CD8-positive, alpha-beta memory T cell (primary cell): Measurements from ENCODE around the gene CES5A. TPM values are rescaled to one million over a fixed set of nuclear protein-coding genes. Genes with fewer than 3 reads are reported as not detected.
A peak's percentile ranks its signal among the peaks of the same experiment; 100 is the strongest.
"Not testable (repeated sequence)": the region's sequence is repeated elsewhere in the genome, so short reads cannot be mapped to it uniquely, and the experiment has no call there.

ENCODE experiments used
- CTCF ChIA-PET: fragments of 350-600 bp; sonication (Branson Sonifier 250); formaldehyde crosslinking; loops from one replicate; lab custom pipeline; 2021; ENCODE audit warnings: antibody characterized with exemption; lab: Charles Lee
- POLR2A ChIA-PET: fragments of 350-600 bp; sonication (Branson Sonifier 250); formaldehyde crosslinking; loops from one replicate; lab custom pipeline; 2021; ENCODE audit warnings: antibody characterized with exemption; lab: Charles Lee
- DNase-seq, 5 donors: peaks; one replicate each; pipeline versions ENCODE4 v3.0.0 to v3.0.0-alpha.2; 2020 to 2022; ENCODE audit warnings: mixed read lengths in 1 of 5
- H3K27ac ChIP-seq: one replicate; pipeline ENCODE4 v1.7.0; 2013; ENCODE audit warnings: low read depth, mild to moderate bottlenecking, low read length, moderate library complexity
- H3K27me3 ChIP-seq: 2 replicates; pipeline ENCODE4 v1.7.0; 2013; ENCODE audit warnings: low read length, mild to moderate bottlenecking; ENCODE audit not compliant: insufficient read depth, poor library complexity, severe bottlenecking
- H3K36me3 ChIP-seq: 2 replicates; pipeline ENCODE4 v1.7.0; 2013; ENCODE audit warnings: mild to moderate bottlenecking, low read length, moderate library complexity; ENCODE audit not compliant: insufficient read depth
- H3K4me1 ChIP-seq: 2 replicates; pipeline ENCODE4 v1.7.0; 2013; ENCODE audit warnings: mild to moderate bottlenecking, low read length, moderate library complexity; ENCODE audit not compliant: insufficient read depth
- H3K4me3 ChIP-seq: 2 replicates; pipeline ENCODE4 v1.7.0; 2013; ENCODE audit warnings: mild to moderate bottlenecking, low read length
- H3K9me3 ChIP-seq: 2 replicates; pipeline ENCODE4 v1.7.0; 2013; ENCODE audit warnings: mild to moderate bottlenecking, low read length
- H3K27ac Mint-ChIP-seq, 8 donors: one replicate each; pipeline ENCODE4 v1.8.0; 2020 to 2021; ENCODE audit warnings: mixed read lengths in 8 of 8, mild to moderate bottlenecking in 6 of 8, inconsistent platforms in 3 of 8, moderate library complexity in 3 of 8
- H3K27me3 Mint-ChIP-seq, 2 donors: one replicate each; pipeline ENCODE4 v1.8.0; 2020 to 2021; ENCODE audit warnings: mixed read lengths in 2 of 2, mild to moderate bottlenecking in 1 of 2, moderate library complexity in 1 of 2
- H3K36me3 Mint-ChIP-seq, 3 donors: one replicate each; pipeline ENCODE4 v1.8.0; 2020 to 2021; ENCODE audit warnings: mixed read lengths in 3 of 3, inconsistent platforms in 1 of 3, mild to moderate bottlenecking in 1 of 3
- H3K4me1 Mint-ChIP-seq, 3 donors: one replicate each; pipeline ENCODE4 v1.8.0; 2020 to 2021; ENCODE audit warnings: mixed read lengths in 3 of 3, inconsistent platforms in 1 of 3, mild to moderate bottlenecking in 1 of 3
- H3K4me3 Mint-ChIP-seq, 7 donors: one replicate each; pipeline ENCODE4 v1.8.0; 2020 to 2021; ENCODE audit warnings: mixed read lengths in 7 of 7, mild to moderate bottlenecking in 6 of 7, moderate library complexity in 4 of 7, inconsistent platforms in 2 of 7
- H3K9me3 Mint-ChIP-seq, 5 donors: one replicate each; pipeline ENCODE4 v1.8.0; 2020 to 2022; ENCODE audit warnings: mixed read lengths in 5 of 5, mild to moderate bottlenecking in 3 of 5, moderate library complexity in 2 of 5, inconsistent platforms in 1 of 5
- polyA plus RNA-seq: library from polyadenylated mRNA; unstranded; fragments of 300-500 nt; fragmentation: Illumina TruSeq; gene quantifications from one replicate; pipeline ENCODE4 v1.2.3, GENCODE V29; 2021
- total RNA-seq, 2 experiments: library from RNA; stranded (reverse); gene quantifications; one replicate each; pipeline ENCODE4 v1.2.3, GENCODE V29; 2021

The CES5A gene
- total and polyA plus RNA-seq, 3 experiments from 2014 or later = not detected

DNA sequence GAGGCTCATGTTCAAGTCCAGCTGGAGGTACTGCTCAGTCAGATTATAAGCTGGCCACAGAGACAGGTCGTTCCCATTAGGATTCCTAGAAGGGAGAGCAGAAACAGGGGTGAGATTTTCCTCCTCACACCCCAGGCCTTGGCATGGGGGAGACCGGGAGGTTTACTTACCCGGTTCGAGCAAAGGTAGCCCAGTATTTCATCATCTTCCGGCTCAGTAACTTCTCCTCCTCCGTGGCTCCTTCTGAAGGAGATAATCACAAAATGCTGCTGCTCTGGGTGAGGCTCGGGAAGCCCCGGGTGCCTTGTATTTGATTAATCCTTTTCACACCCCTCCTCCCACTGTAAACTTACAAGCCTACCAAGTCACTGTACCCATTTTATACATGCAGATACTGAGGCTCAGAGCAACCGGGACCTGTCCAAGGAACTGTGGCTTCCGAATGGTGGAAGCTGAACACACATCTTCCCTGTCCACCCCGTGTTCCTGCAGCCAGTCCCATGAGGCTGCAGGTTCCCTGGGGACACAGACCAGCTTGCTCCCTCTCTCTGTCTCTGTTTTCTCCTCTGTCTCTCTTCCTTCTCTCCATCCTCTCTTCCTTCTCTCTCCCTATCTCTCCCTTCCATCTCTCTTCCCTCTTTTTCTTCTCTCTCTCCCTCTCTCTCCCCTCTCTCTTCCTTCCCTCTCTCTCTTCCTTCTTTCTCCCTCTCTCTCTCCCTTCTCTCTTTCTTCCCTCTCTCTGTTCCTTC is 28.4 kb downstream of the CES5A start:
- Mint-ChIP-seq H3K27me3 (peaks cover 26 to 51% of the 10 kb centered on the region in 2 donors), H3K27ac (no peak overlapping the region), H3K4me3 (no peak overlapping the region), H3K36me3 (no peaks in the 10 kb centered on the region), H3K4me1 (no peaks in the 10 kb centered on the region), H3K9me3 (no peaks in the 10 kb centered on the region)
- Histone ChIP-seq H3K4me3 (no peak overlapping the region), H3K9me3 (no peaks in the 10 kb centered on the region), H3K27ac (no peak overlapping the region), H3K36me3 (no peaks in the 10 kb centered on the region), H3K27me3 (no peaks in the 10 kb centered on the region), H3K4me1 (no peaks in the 10 kb centered on the region)
- ChIA-PET POLR2A (no interaction called here), CTCF (no interaction called here)
- DNase-seq = no peak

DNA sequence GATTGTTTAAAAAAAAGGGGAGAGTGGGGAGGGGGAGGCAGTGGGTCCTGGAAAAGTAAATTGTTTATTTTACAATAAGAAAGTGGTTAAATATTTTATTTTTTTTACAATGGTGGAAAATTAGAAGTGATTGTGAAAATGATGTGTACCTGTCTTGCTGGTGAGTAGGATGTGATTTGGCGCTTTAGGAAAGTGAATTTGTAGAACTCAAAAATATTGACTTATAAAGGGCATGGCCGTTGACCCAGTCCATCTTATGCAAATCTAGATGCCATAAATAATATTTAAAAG is 32.1 kb downstream of the CES5A start:
- CTCF ChIA-PET = no interaction called here
- H3K4me1 Mint-ChIP-seq = peaks cover 4 to 9% (median 5%) of the 10 kb centered on the region in 3 donors
- no peak overlapping the region for H3K27ac ChIP-seq

DNA sequence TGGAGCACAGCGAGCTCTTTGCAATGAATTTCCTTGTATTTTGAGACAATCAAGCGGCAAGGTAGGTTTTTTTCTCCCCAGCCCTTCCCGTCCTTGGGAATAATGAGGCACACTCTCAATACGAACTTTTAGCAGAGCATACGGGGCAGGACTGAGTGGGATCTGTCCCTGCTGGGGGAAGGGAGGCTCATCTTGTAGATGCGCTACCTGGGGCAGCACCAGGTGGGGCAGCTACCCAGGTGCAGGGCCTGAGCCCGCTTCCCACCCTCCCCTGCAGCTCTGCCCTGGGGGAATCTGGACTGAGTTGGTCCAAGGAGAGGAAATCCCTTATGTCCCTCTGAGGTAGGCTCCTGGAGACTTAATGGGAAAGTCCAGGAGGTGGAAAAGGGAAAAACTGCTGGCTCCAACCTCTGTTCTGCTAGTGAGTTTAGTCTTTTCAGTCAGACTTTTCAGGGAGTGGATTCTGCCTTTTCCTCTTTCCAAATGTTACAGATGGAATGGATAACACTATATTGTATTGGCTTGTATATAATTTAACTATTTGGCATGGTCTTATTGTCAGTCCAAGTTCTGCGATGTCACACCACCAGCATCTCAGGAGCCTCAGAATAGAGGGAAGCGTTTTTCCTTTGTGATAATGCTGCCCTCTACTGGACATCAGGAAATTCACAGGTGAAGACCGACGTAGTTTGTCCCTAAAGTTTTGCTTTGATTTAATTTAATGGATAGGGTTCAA is 32.6 kb downstream of the CES5A start:
- ChIA-PET CTCF (interaction anchor here (1.1 to 1.5 kb wide), 3 partner anchors 129 to 378 kb away, joined by 5 to 13 read pairs (median 9); no protein-coding TSS in a partner anchor), POLR2A (no interaction called here)
- Mint-ChIP-seq H3K4me1 (peaks cover 4 to 9% (median 5%) of the 10 kb centered on the region in 3 donors), H3K27ac (no peak overlapping the region), H3K27me3 (peaks cover 11 to 32% of the 10 kb centered on the region in 2 donors), H3K36me3 (no peaks in the 10 kb centered on the region), H3K9me3 (no peaks in the 10 kb centered on the region), H3K4me3 (no peak overlapping the region)
- Histone ChIP-seq H3K4me3 (no peak overlapping the region), H3K4me1 (no peaks in the 10 kb centered on the region), H3K27me3 (no peaks in the 10 kb centered on the region), H3K27ac (no peak overlapping the region), H3K36me3 (no peaks in the 10 kb centered on the region), H3K9me3 (no peaks in the 10 kb centered on the region)
- peak in 2 of 5 donors; percentile 12 to 15 for DNase-seq

More for the DNA sequence above, 32.1 kb downstream of the CES5A start:
- Mint-ChIP-seq H3K36me3 (no peaks in the 10 kb centered on the region), H3K9me3 (no peaks in the 10 kb centered on the region), H3K27ac (no peak overlapping the region), H3K27me3 (peaks cover 10 to 32% of the 10 kb centered on the region in 2 donors), H3K4me3 (no peak overlapping the region)
- no peaks in the 10 kb centered on the region for H3K36me3 ChIP-seq
- no peak for DNase-seq
- no peaks in the 10 kb centered on the region for H3K9me3 ChIP-seq
- no peaks in the 10 kb centered on the region for H3K27me3 ChIP-seq
- no peak overlapping the region for H3K4me3 ChIP-seq
- POLR2A ChIA-PET = no interaction called here
- no peaks in the 10 kb centered on the region for H3K4me1 ChIP-seq

DNA sequence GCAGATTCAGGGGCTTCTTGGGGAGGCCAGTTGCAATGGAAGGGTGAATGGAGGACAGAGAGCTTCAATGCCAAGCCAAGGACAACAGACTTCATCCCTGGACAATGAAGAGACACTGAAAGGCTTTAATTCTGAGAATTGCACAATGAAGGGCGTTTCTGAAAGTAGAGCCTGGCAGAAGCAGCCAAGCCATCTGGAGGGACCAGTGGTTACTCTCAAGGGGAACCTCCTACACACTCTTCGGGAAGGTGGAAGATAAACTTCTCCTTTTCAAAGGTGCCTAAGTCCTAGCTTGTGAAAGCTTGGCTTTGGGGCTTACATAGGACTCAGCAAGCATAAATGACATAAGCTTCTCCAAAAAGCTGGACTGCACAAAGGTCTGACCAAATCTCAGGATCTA is 36.1 kb downstream of the CES5A start:
- Histone ChIP-seq H3K4me3 (no peak overlapping the region), H3K27ac (no peak overlapping the region), H3K27me3 (no peaks in the 10 kb centered on the region), H3K4me1 (no peaks in the 10 kb centered on the region), H3K9me3 (no peaks in the 10 kb centered on the region), H3K36me3 (no peaks in the 10 kb centered on the region)
- ChIA-PET POLR2A (no interaction called here), CTCF (no interaction called here)
- Mint-ChIP-seq H3K27ac (no peak overlapping the region), H3K9me3 (no peaks in the 10 kb centered on the region), H3K4me3 (no peak overlapping the region), H3K27me3 (peaks cover 4 to 18% of the 10 kb centered on the region in 2 donors), H3K36me3 (no peaks in the 10 kb centered on the region), H3K4me1 (peaks cover 4 to 9% (median 5%) of the 10 kb centered on the region in 3 donors)
- DNase-seq = no peak

DNA sequence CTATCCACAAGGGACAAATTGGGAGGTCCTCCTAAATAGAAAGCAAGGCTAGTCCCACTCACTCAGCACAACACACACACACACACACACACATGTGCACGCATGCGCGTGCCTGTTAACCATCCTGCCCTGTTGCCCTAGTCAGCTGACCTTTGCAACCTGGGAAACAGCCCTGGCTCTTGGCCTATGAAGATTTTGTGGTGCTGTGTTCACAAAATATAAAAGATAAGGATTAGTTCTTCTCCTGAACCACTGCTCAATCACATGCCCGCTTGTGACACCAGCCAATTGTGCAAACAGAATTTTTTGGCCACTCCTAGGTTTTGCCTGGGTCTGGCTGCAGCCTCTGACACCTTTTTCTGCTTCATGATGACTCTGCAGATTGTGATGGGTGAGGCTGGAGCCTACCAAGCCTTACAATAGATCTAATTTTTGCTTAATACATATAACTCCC is 39.0 kb downstream of the CES5A start:
- H3K4me3 ChIP-seq = no peak overlapping the region
- no peaks in the 10 kb centered on the region for H3K27me3 ChIP-seq
- no peak overlapping the region for H3K27ac ChIP-seq
- DNase-seq = no peak
- H3K9me3 Mint-ChIP-seq = no peaks in the 10 kb centered on the region
- peaks cover 4 to 5% of the 10 kb centered on the region in 2 donors for H3K27me3 Mint-ChIP-seq
- no peak overlapping the region for H3K27ac Mint-ChIP-seq
- no peaks in the 10 kb centered on the region for H3K36me3 Mint-ChIP-seq
- no peaks in the 10 kb centered on the region for H3K9me3 ChIP-seq
- H3K36me3 ChIP-seq = no peaks in the 10 kb centered on the region
- peaks cover 4 to 9% (median 5%) of the 10 kb centered on the region in 3 donors for H3K4me1 Mint-ChIP-seq
- no peak overlapping the region for H3K4me3 Mint-ChIP-seq
- ChIA-PET CTCF (no interaction called here), POLR2A (interaction anchor here (0.6 kb wide), 1 partner anchor 132 kb away, joined by 5 read pairs; no protein-coding TSS in a partner anchor)
- H3K4me1 ChIP-seq = no peaks in the 10 kb centered on the region

DNA sequence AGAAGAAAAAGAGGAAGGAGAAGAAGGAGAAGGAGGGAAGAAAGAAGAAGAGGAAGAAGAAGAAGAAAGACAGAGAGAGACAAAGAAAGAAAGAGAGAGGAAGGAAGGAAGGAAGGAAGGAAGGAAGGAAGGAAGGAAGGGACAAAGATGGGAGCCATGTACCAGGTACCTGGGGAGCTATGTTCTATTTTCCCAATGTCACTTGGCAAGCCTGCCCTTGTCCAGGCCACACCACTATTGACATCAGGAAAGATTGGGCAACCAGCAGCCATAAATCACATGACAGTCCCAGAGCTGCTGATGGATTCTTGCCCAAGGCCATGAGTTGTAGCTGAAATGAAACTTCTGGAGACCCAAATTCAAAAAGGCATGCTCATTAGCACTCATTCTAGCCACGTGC is 39.6 kb downstream of the CES5A start:
- DNase-seq = no peak
- H3K27ac ChIP-seq = no peak overlapping the region
- H3K4me1 ChIP-seq = no peaks in the 10 kb centered on the region
- H3K36me3 Mint-ChIP-seq = no peaks in the 10 kb centered on the region
- no peak overlapping the region for H3K27ac Mint-ChIP-seq
- H3K9me3 ChIP-seq = no peaks in the 10 kb centered on the region
- H3K4me1 Mint-ChIP-seq = peaks cover 4 to 9% (median 5%) of the 10 kb centered on the region in 3 donors
- H3K36me3 ChIP-seq = no peaks in the 10 kb centered on the region
- H3K27me3 ChIP-seq = no peaks in the 10 kb centered on the region
- ChIA-PET POLR2A (no interaction called here), CTCF (no interaction called here)
- H3K4me3 Mint-ChIP-seq = no peak overlapping the region
- H3K27me3 Mint-ChIP-seq = peaks cover 8 to 9% of the 10 kb centered on the region in 2 donors
- H3K4me3 ChIP-seq = no peak overlapping the region
- H3K9me3 Mint-ChIP-seq = no peaks in the 10 kb centered on the region

DNA sequence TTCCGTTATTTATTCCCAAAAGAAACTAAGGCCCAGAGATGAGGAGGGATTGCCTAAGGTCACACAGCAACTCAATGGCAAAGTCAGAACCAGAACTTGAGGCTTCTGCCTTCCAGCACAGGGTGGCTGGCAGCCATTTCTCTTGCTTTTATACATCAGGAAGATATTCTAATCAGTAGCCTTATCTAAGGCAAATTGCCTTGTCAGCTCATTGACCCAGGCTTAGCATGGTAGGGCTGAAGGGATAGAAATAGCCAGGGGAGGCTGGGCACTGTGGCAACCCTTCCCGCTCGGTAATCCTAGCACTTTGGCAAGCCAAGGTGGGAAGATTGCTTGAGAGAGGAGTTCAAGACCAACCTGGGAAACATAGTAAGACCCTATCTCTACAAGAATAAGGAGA is 40.0 kb downstream of the CES5A start:
- CTCF ChIA-PET, H3K9me3 Mint-ChIP-seq, H3K36me3 Mint-ChIP-seq, H3K9me3 ChIP-seq, H3K36me3 ChIP-seq, H3K4me1 Mint-ChIP-seq, H3K4me1 ChIP-seq, H3K4me3 Mint-ChIP-seq, H3K4me3 ChIP-seq, POLR2A ChIA-PET, H3K27ac Mint-ChIP-seq, H3K27me3 ChIP-seq, DNase-seq, H3K27ac ChIP-seq, H3K27me3 Mint-ChIP-seq: not testable (repeated sequence)

DNA sequence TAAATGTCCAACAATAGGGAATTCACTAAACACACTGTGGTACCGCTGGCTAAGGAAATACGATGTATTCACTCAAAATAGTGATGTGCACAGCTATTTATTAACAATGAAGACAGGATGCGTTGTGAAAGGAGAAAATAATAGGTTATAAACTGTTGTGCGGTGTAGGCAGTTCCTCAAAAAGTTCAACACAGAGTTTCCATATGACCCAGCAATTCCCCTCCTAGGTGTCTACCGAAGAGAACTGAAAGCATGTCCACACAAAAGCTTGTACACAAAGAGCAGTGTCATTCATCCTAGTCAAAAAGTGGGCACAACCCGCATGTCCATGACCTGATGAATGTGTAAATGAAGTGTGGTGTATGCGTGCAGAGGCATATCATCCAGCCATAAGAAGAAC is 41.1 kb downstream of the CES5A start:
- H3K9me3 Mint-ChIP-seq = no peaks in the 10 kb centered on the region
- H3K27ac Mint-ChIP-seq = no peak overlapping the region
- Histone ChIP-seq H3K4me3 (no peak overlapping the region), H3K9me3 (no peaks in the 10 kb centered on the region), H3K27ac (no peak overlapping the region), H3K36me3 (no peaks in the 10 kb centered on the region), H3K27me3 (no peaks in the 10 kb centered on the region), H3K4me1 (no peaks in the 10 kb centered on the region)
- H3K27me3 Mint-ChIP-seq = peaks cover 8 to 10% of the 10 kb centered on the region in 2 donors
- H3K4me1 Mint-ChIP-seq = no peaks in the 10 kb centered on the region
- CTCF ChIA-PET = no interaction called here
- no peak for DNase-seq
- no peak overlapping the region for H3K4me3 Mint-ChIP-seq
- POLR2A ChIA-PET = no interaction called here
- no peaks in the 10 kb centered on the region for H3K36me3 Mint-ChIP-seq
